PFSK-1 (cell line): Measurements from ENCODE around the gene NANS.

Source experiments
- FOXP2 ChIP-seq: optimal IDR thresholded peaks from 2 replicates; pipeline ENCODE3; 2011; ENCODE audit warnings: borderline replicate concordance, control low read depth, inconsistent platforms; ENCODE audit not compliant: insufficient read depth; ENCODE audit errors: extremely low read length, extremely low read depth
- POLR2AphosphoS5 ChIP-seq: IDR thresholded peaks from 2 replicates; pipeline ENCODE4 v1.6.1; 2012; ENCODE audit warnings: low read depth, mild to moderate bottlenecking, control low read depth, low read length, moderate library complexity
- SIN3A ChIP-seq: IDR thresholded peaks from 2 replicates; pipeline ENCODE4 v1.6.1; 2012; ENCODE audit warnings: mild to moderate bottlenecking, low read length, moderate library complexity, borderline replicate concordance; ENCODE audit not compliant: insufficient read depth
- TAF1 ChIP-seq: IDR thresholded peaks from 2 replicates; pipeline ENCODE4 v1.6.1; 2012; ENCODE audit warnings: low read length, control low read depth, borderline replicate concordance; ENCODE audit not compliant: insufficient read depth
- TF ChIP-seq, protein P1 (sequence below), 2 experiments: IDR thresholded peaks; 2 replicates each; pipeline versions ENCODE4 v1.6.1 to v1.8.0; 2011 to 2012; ENCODE audit warnings: low read depth in 2 of 2, low read length in 2 of 2, control low read depth in 1 of 2, inconsistent platforms in 1 of 2, mild to moderate bottlenecking in 1 of 2, moderate library complexity in 1 of 2; ENCODE audit not compliant: insufficient read depth in 1 of 2

Gene NANS

DNA sequence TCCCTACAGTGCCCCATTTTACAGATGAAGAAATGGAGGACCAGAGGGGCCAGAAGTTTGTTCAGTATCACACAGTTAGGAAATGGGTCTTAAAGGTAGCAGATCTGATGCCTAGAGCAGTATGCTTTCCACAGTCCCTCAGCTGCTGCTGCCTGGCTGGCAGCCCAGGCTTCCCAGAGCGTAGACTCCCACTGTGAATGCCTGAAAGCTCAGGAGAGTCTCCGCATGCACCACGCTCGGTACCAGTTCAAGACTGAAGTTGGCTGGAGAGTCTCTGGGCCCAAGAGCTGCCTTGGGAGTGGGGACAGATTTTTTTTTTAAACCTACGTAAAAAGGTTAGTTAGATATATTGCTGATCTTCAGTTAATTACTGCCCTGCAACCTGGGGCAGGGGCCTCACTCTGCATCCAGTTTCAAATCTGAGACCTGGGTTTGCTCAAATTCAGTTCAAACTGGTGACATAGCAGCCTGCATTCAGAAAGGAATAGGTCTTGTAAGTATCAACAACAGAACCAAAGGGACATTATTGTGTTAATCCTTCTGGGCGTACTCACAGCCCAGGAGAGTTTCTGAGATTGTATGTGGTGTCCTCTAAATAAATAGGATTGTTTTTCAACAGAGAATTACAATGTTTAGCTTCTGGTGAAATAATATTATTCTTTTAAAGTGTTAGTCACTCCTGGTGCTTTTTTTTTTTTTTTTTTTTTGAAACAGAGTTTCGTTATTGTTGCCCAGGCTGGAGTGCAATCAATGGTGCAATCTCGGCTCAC, 8.3 kb downstream of the NANS start:
- no peak for TF ChIP-seq SIN3A
- TF ChIP-seq, protein P1, sequence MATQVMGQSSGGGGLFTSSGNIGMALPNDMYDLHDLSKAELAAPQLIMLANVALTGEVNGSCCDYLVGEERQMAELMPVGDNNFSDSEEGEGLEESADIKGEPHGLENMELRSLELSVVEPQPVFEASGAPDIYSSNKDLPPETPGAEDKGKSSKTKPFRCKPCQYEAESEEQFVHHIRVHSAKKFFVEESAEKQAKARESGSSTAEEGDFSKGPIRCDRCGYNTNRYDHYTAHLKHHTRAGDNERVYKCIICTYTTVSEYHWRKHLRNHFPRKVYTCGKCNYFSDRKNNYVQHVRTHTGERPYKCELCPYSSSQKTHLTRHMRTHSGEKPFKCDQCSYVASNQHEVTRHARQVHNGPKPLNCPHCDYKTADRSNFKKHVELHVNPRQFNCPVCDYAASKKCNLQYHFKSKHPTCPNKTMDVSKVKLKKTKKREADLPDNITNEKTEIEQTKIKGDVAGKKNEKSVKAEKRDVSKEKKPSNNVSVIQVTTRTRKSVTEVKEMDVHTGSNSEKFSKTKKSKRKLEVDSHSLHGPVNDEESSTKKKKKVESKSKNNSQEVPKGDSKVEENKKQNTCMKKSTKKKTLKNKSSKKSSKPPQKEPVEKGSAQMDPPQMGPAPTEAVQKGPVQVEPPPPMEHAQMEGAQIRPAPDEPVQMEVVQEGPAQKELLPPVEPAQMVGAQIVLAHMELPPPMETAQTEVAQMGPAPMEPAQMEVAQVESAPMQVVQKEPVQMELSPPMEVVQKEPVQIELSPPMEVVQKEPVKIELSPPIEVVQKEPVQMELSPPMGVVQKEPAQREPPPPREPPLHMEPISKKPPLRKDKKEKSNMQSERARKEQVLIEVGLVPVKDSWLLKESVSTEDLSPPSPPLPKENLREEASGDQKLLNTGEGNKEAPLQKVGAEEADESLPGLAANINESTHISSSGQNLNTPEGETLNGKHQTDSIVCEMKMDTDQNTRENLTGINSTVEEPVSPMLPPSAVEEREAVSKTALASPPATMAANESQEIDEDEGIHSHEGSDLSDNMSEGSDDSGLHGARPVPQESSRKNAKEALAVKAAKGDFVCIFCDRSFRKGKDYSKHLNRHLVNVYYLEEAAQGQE (IDR thresholded peaks at IDR 0.05; ENCODE audit: insufficient read depth in 1 of 2, low read depth in 2 of 2, low read length in 2 of 2), result no peak

DNA sequence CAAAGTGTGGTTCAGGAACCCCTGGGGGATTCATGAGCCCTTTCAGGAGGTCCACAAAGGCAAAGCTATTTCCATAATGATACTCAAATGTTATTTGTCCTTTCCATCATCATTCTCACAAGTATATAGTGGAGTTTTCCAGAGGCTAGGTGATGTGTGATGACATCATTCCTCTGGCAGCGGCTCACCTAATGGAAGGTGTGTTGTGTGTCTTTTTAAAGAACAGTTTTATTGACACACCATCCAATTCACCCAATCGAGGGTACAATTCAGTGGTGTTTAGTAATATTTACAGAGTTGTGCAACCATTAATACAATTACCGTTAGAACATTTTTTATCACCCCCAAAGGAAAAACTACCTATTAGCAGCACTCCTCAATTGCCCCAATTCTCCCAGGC, 9.7 kb downstream of the NANS start:
- no peak for TF ChIP-seq TAF1
- no peak for TF ChIP-seq POLR2AphosphoS5
- no peak for TF ChIP-seq SIN3A
- no peak for TF ChIP-seq FOXP2
- TF ChIP-seq, protein P1 (IDR thresholded peaks at IDR 0.05; ENCODE audit: insufficient read depth in 1 of 2, low read depth in 2 of 2, low read length in 2 of 2), result no peak

DNA sequence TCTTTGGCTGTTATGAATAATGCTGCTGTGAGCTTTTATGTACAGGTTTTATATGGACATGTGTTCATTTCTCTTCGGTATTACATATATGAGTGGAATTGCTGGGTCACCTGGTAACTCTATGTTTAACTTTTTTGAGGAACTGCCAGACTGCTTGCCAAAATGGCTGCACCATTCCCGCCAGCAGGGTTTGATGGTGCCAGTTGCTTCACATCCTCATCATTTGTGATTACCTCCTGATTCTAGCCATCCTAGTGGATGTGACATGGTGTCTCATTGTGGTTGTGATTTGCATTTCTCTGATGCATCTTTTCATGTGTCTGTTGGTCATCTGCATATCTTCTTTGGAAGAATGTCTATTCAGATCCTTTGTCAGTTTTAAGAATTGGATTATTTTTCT, 10.7 kb downstream of the NANS start:
- TF ChIP-seq TAF1 (no peak), POLR2AphosphoS5 (no peak), FOXP2 (no peak), SIN3A (no peak)
- TF ChIP-seq, protein P1 (IDR thresholded peaks at IDR 0.05; ENCODE audit: insufficient read depth in 1 of 2, low read depth in 2 of 2, low read length in 2 of 2), result no peak

DNA sequence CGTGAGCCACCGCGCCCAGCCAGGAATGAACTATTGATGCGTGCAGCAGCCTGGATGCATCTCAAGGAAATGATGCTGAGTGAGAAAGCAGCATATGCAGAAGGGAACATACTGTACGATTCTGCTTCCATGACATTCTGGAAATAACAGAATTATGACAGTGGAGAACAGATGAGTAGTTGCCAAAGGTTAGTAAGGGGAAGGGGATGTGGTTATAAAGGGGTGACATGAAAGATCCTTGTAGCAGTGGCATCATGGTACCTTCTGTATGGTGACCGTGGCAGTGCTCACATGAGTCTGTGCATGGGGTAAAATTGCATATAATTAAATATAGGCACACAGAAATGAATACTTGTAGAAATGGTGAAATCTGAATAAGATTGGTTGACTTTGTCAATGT, 13.0 kb downstream of the NANS start:
- TF ChIP-seq, protein P1 (IDR thresholded peaks at IDR 0.05; ENCODE audit: insufficient read depth in 1 of 2, low read depth in 2 of 2, low read length in 2 of 2), result no peak

DNA sequence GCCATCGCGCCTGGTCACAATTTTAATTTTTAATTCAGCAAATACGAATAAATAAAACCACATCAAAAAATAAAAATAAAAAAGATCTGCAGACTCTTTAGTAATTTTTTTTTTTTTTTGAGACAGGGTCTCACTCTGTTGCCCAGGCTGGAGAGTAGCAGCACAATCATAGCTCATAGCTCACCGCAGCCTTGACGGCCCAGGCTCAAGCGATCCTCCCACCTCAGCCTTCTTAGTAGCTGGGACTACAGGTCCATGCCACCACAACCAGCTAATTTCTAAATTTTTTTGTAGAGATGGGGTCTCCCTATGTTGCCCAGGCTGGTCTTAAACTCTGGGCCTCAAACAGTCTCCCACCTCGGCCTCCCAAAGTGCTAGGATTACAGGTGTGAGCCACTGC, 14.2 kb downstream of the NANS start:
- TF ChIP-seq, protein P1 (IDR thresholded peaks at IDR 0.05; ENCODE audit: insufficient read depth in 1 of 2, low read depth in 2 of 2, low read length in 2 of 2), result no peak
- TF ChIP-seq POLR2AphosphoS5, result no peak
- no peak for TF ChIP-seq SIN3A
